Neuronal stem cell (in vitro differentiated cells): ENCODE measurements around the gene ARAP3.

Source experiments
- DNase-seq: peaks from one replicate; pipeline ENCODE4 v3.0.0-alpha.2; 2013; ENCODE audit warnings: low spot score
- H2AFZ ChIP-seq: one replicate; pipeline ENCODE4 v1.6.1; 2013; ENCODE audit warnings: mild to moderate bottlenecking, low read length, inconsistent platforms
- H2AK5ac ChIP-seq: 2 replicates; pipeline ENCODE4 v1.6.1; 2013; ENCODE audit warnings: low read depth, mild to moderate bottlenecking, inconsistent platforms, low read length, moderate library complexity, mixed read lengths
- H2BK120ac ChIP-seq: 2 replicates; pipeline ENCODE4 v1.6.1; 2013; ENCODE audit warnings: low read depth, mild to moderate bottlenecking, inconsistent platforms, low read length, moderate library complexity, mixed read lengths
- H2BK12ac ChIP-seq: one replicate; pipeline ENCODE4 v1.6.1; 2013; ENCODE audit warnings: low read length, inconsistent platforms
- H2BK15ac ChIP-seq: 2 replicates; pipeline ENCODE4 v1.6.1; 2013; ENCODE audit warnings: mild to moderate bottlenecking, low read length, inconsistent platforms, mixed read lengths
- H2BK5ac ChIP-seq: one replicate; pipeline ENCODE4 v1.6.1; 2013; ENCODE audit warnings: inconsistent platforms, mild to moderate bottlenecking, low read length, moderate library complexity
- H3K14ac ChIP-seq: one replicate; pipeline ENCODE4 v1.6.1; 2013; ENCODE audit warnings: low read length, inconsistent platforms
- H3K18ac ChIP-seq: 2 replicates; pipeline ENCODE4 v1.6.1; 2013; ENCODE audit warnings: low read length, inconsistent platforms
- H3K23ac ChIP-seq: 2 replicates; pipeline ENCODE4 v1.6.1; 2013; ENCODE audit warnings: low read depth, mild to moderate bottlenecking, mixed read lengths, low read length, inconsistent platforms; ENCODE audit not compliant: poor library complexity
- H3K27ac ChIP-seq: replicated peaks from 3 replicates; pipeline ENCODE4 v1.5.1; 2013; ENCODE audit warnings: low read length, inconsistent platforms
- H3K27me3 ChIP-seq, 3 experiments: 2 replicates each; pipeline ENCODE4 v1.6.1; 2013; ENCODE audit warnings: low read length in 3 of 3, mild to moderate bottlenecking in 2 of 3, inconsistent platforms in 1 of 3, low read depth in 1 of 3, mixed read lengths in 1 of 3, moderate library complexity in 1 of 3; ENCODE audit not compliant: control insufficient read depth in 3 of 3, insufficient read depth in 3 of 3
- H3K36me3 ChIP-seq, 2 donors: replicated peaks in 1 of 2; 2 replicates each; pipeline ENCODE4 v1.6.1; 2013; ENCODE audit warnings: low read length in 2 of 2; ENCODE audit not compliant: control insufficient read depth in 2 of 2, insufficient read depth in 2 of 2
- H3K4ac ChIP-seq: 2 replicates; pipeline ENCODE4 v1.6.1; 2013; ENCODE audit warnings: inconsistent platforms, mild to moderate bottlenecking, low read length, moderate library complexity
- H3K4me1 ChIP-seq, 2 donors: 1 replicate in 1 of 2; 2 replicates in 1 of 2; pipeline ENCODE4 v1.6.1; 2013; ENCODE audit warnings: low read length in 2 of 2, low read depth in 1 of 2; ENCODE audit not compliant: control insufficient read depth in 2 of 2, insufficient read depth in 1 of 2
- H3K4me2 ChIP-seq: one replicate; pipeline ENCODE4 v1.6.1; 2013; ENCODE audit warnings: mild to moderate bottlenecking, low read length, inconsistent platforms; ENCODE audit not compliant: insufficient read depth, poor library complexity, severe bottlenecking
- H3K4me3 ChIP-seq, 2 donors: 2 replicates each; pipeline ENCODE4 v1.5.1; 2013; ENCODE audit warnings: low read length in 2 of 2, mild to moderate bottlenecking in 2 of 2, inconsistent platforms in 1 of 2, moderate library complexity in 1 of 2
- H3K79me1 ChIP-seq: one replicate; pipeline ENCODE4 v1.6.1; 2013; ENCODE audit warnings: low read depth, mild to moderate bottlenecking, inconsistent platforms, low read length, moderate library complexity
- H3K9ac ChIP-seq: one replicate; pipeline ENCODE4 v1.6.1; 2013; ENCODE audit warnings: mild to moderate bottlenecking, low read depth, low read length, inconsistent platforms; ENCODE audit not compliant: poor library complexity
- H3K9me3 ChIP-seq, 2 donors: replicated peaks in 1 of 2; 2 replicates each; pipeline versions ENCODE3 to v1.6.1; 2013; ENCODE audit warnings: low read length in 2 of 2, mild to moderate bottlenecking in 2 of 2, inconsistent platforms in 1 of 2, low read depth in 1 of 2, mixed read lengths in 1 of 2, moderate library complexity in 1 of 2; ENCODE audit not compliant: control insufficient read depth in 2 of 2, insufficient read depth in 1 of 2
- H4K8ac ChIP-seq: one replicate; pipeline ENCODE4 v1.6.1; 2013; ENCODE audit warnings: low read depth, mild to moderate bottlenecking, inconsistent platforms, low read length, moderate library complexity
- H4K91ac ChIP-seq: one replicate; pipeline ENCODE4 v1.6.1; 2013; ENCODE audit warnings: low read length, low read depth, mild to moderate bottlenecking, inconsistent platforms; ENCODE audit not compliant: poor library complexity
- WGBS, 2 donors: extraction: QIAGEN DNeasy Blood & Tissue Kit; methylation state at CpG; one replicate each; pipeline ENCODE4 v1.1.7; 2013; ENCODE audit warnings: missing lambda C conversion rate in 2 of 2, mixed read lengths in 1 of 2; ENCODE audit not compliant: insufficient read length in 2 of 2, insufficient replicate concordance in 1 of 2; ENCODE audit errors: extremely low coverage in 2 of 2; 5-methylcytosine and 5-hydroxymethylcytosine counted together

The ARAP3 gene

GRCh38 chr5:141686648-141687416 lies 4.8 kb upstream of the ARAP3 start:
- H3K9me3 ChIP-seq: no peaks in the 10 kb centered on the region
- peak overlapping the region; percentile 79 for H2AK5ac ChIP-seq
- H3K27ac ChIP-seq: peak overlapping the region; percentile 65
- no peaks in the 10 kb centered on the region for H3K79me1 ChIP-seq
- H3K4me2 ChIP-seq: no peak overlapping the region
- no peak overlapping the region for H3K4ac ChIP-seq
- no peaks in the 10 kb centered on the region for H3K36me3 ChIP-seq
- no peak overlapping the region for H3K9ac ChIP-seq
- H4K91ac ChIP-seq: no peak overlapping the region
- no peak overlapping the region for H2BK5ac ChIP-seq
- peaks cover 23 to 27% of the 10 kb centered on the region in 2 donors for H3K4me1 ChIP-seq
- no peak for DNase-seq
- H2BK120ac ChIP-seq: peak overlapping the region; percentile 78
- no peak overlapping the region for H3K14ac ChIP-seq
- peak overlapping the region; percentile 7 for H3K18ac ChIP-seq
- peak overlapping the region; percentile 69 for H2AFZ ChIP-seq
- H4K8ac ChIP-seq: no peak overlapping the region
- no CpG with 5 or more reads among the region's 3 CpGs for WGBS, 2 donors
- no peak overlapping the region for H2BK15ac ChIP-seq
- no peak overlapping the region for H2BK12ac ChIP-seq
- H3K27me3 ChIP-seq: peaks cover 0 to 10% (median 0%) of the 10 kb centered on the region in 3 experiments
- no peak overlapping the region for H3K4me3 ChIP-seq
- no peak overlapping the region for H3K23ac ChIP-seq

GRCh38 chr5:141685591-141685990 lies 3.6 kb upstream of the ARAP3 start:
- no peak overlapping the region for H2AK5ac ChIP-seq
- no peak overlapping the region for H2BK120ac ChIP-seq
- no peak overlapping the region for H3K18ac ChIP-seq
- no peak overlapping the region for H3K14ac ChIP-seq
- no peak overlapping the region for H2BK5ac ChIP-seq
- H3K9me3 ChIP-seq: no peaks in the 10 kb centered on the region
- no peak overlapping the region for H3K9ac ChIP-seq
- no peak overlapping the region for H2BK15ac ChIP-seq
- H3K4ac ChIP-seq: no peak overlapping the region
- no peak overlapping the region for H3K27ac ChIP-seq
- H3K27me3 ChIP-seq: peaks cover 0 to 1% (median 0%) of the 10 kb centered on the region in 3 experiments
- WGBS, 2 donors: no CpG with 5 or more reads among the region's 1 CpG
- no peak overlapping the region for H4K8ac ChIP-seq
- H3K4me2 ChIP-seq: no peak overlapping the region
- no peaks in the 10 kb centered on the region for H3K36me3 ChIP-seq
- DNase-seq: no peak
- no peak overlapping the region for H2BK12ac ChIP-seq
- H3K79me1 ChIP-seq: peaks cover 3% of the 10 kb centered on the region
- H4K91ac ChIP-seq: no peak overlapping the region
- H2AFZ ChIP-seq: no peak overlapping the region
- H3K4me1 ChIP-seq: peaks cover 32 to 36% of the 10 kb centered on the region in 2 donors
- no peak overlapping the region for H3K4me3 ChIP-seq
- no peak overlapping the region for H3K23ac ChIP-seq

GRCh38 chr5:141683596-141684141 lies 1.6 kb upstream of the ARAP3 start:
- no peak overlapping the region for H2BK5ac ChIP-seq
- H2BK12ac ChIP-seq: no peak overlapping the region
- no peak overlapping the region for H2BK15ac ChIP-seq
- no peaks in the 10 kb centered on the region for H3K9me3 ChIP-seq
- H3K36me3 ChIP-seq: peaks cover 0 to 8% of the 10 kb centered on the region in 2 donors
- H2AK5ac ChIP-seq: no peak overlapping the region
- H2BK120ac ChIP-seq: no peak overlapping the region
- peak overlapping the region; percentile 66 for H2AFZ ChIP-seq
- H3K18ac ChIP-seq: no peak overlapping the region
- no peak overlapping the region for H3K14ac ChIP-seq
- peaks cover 40 to 42% of the 10 kb centered on the region in 2 donors for H3K4me1 ChIP-seq
- no peak overlapping the region for H3K27ac ChIP-seq
- no peak overlapping the region for H3K4me3 ChIP-seq
- no peak overlapping the region for H4K91ac ChIP-seq
- no peak for DNase-seq
- H3K79me1 ChIP-seq: peaks cover 10% of the 10 kb centered on the region
- no peak overlapping the region for H3K4me2 ChIP-seq
- H3K9ac ChIP-seq: no peak overlapping the region
- H4K8ac ChIP-seq: no peak overlapping the region
- no peaks in the 10 kb centered on the region for H3K27me3 ChIP-seq
- H3K4ac ChIP-seq: no peak overlapping the region
- H3K23ac ChIP-seq: no peak overlapping the region

DNA sequence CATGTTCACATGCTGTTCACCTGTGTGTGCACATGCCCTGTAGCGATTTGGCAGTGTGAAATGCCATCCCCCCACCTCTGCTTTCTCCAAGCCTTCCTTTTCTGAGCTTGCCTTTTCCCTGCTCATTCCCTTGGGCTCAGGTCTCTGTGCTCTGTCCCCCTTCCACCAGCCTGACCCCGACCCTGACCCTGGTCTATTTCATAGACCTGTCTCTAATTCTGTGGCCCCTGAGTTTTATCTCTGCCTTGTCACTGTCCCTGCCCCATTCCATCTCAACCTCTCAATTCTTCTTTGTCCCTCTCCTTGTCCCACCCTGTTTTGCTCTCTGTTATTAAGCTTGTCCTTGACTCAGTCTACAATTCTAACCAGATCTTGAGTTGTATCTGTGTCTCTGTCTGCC lies 735 bp downstream of the ARAP3 start:
- H3K4me2 ChIP-seq: peak overlapping the region; percentile 93
- peak overlapping the region; percentile 49 for H2BK5ac ChIP-seq
- H3K36me3 ChIP-seq: peaks cover 0 to 16% of the 10 kb centered on the region in 2 donors
- H2AK5ac ChIP-seq: peak overlapping the region; percentile 79
- H3K27me3 ChIP-seq: no peaks in the 10 kb centered on the region
- peak overlapping the region; percentile 53 for H2BK15ac ChIP-seq
- peaks cover 27 to 31% of the 10 kb centered on the region in 2 donors for H3K4me1 ChIP-seq
- peaks cover 10% of the 10 kb centered on the region for H3K79me1 ChIP-seq
- H3K9ac ChIP-seq: peak overlapping the region; percentile 89
- H4K91ac ChIP-seq: peak overlapping the region; percentile 98
- peak overlapping the region; percentile 4 for H2BK120ac ChIP-seq
- peak overlapping the region; percentile 96 for H3K27ac ChIP-seq
- no CpG with 5 or more reads among the region's 2 CpGs for WGBS, 2 donors
- no peak for DNase-seq
- peak overlapping the region; percentile 85 for H2AFZ ChIP-seq
- peak overlapping the region; percentile 75 for H3K14ac ChIP-seq
- peak overlapping the region; percentile 56 to 81 for H3K4me3 ChIP-seq
- H3K18ac ChIP-seq: peak overlapping the region; percentile 97
- H3K4ac ChIP-seq: peak overlapping the region; percentile 99
- H3K23ac ChIP-seq: peak overlapping the region; percentile 96
- H2BK12ac ChIP-seq: peak overlapping the region; percentile 75
- H4K8ac ChIP-seq: peak overlapping the region; percentile 7
- no peaks in the 10 kb centered on the region for H3K9me3 ChIP-seq
